GM18858 (cell line): ENCODE data around the gene GOLGA6L10.
"Not testable (repeated sequence)": the region's sequence is repeated elsewhere in the genome, so short reads cannot be mapped to it uniquely, and the experiment has no call there.

Experiments used
- ATAC-seq: cut with Tn5 transposase; IDR thresholded peaks from one replicate; pipeline ENCODE4 v1.9.1; 2021; ENCODE audit not compliant: unreplicated experiment

GOLGA6L10 gene

DNA sequence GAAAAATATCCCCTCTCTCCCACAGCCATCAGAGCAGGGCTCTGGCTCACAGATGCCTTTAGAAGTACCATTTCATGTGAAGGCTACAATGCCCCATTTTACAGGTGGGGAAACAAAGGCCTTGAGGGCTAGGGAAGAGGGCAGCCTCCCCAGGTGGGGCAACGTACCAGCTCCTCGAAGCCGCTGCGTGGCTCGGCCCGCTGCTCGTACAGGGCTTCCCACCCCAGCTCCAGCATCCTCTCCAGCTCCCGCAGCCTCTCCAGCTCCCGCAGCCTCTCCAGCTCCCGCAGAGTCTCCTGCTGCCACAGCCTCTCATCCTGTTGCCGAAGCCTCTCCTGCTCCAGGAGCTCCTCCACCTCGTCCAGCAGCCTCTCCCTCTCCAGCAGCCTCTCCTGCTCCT is 4.9 kb downstream of the GOLGA6L10 start:
- not testable (repeated sequence) for ATAC-seq

DNA sequence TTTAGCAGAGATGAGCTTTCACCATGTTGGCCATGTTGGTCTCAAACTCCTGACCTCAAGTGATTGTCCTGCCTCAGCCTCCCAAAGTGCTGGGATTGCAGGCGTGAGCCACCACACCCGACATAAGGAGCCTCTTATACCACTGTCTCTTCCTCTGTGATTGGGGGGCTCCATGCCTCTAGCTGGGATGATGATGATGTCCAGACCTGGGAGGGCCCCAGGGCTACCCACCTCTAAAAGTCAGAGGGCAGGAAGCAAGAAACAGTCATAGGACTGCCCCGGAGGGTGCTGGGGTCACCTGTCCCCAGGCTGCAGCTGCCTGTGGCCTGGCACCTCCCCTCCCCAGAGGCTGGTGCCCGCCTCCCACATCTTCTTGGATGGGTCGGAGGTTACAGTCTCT is 5.4 kb downstream of the GOLGA6L10 start:
- ATAC-seq: not testable (repeated sequence)

DNA sequence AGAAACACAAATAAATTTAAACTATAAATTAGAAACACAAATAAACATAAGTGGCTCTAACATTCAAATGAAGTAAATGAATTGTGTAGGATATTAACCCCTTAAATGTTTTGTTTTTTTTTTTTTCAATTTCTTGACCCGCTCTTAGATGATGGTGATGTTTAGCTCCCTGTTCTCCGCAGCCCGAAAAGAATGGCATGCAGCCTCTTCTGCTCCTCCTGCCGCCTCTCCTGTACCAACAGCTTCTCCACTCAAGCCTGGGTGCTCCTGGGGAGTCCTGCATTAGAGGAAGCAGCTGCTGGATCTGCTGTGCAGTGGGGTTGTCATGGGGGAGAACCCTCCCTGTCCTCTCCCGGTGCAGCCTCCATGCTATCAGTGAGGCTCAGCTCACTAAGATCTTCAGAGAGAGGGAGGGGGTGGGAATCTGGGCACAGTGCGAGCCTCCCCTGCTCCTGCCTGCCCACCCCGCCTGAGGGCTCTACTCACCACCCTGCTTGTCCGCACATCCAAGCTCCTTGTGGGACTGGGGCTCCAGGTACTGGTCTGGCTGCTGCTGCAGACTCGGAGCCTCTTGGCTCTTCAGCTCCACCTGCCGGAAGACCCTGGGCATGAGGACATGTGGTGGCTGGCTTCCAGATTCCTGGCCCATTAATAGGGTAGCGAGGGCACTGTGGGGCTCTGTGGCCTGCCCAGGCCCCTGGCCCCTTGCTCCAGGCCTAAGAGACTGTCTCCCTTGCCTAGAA is 6.5 kb downstream of the GOLGA6L10 start:
- ATAC-seq: not testable (repeated sequence)

DNA sequence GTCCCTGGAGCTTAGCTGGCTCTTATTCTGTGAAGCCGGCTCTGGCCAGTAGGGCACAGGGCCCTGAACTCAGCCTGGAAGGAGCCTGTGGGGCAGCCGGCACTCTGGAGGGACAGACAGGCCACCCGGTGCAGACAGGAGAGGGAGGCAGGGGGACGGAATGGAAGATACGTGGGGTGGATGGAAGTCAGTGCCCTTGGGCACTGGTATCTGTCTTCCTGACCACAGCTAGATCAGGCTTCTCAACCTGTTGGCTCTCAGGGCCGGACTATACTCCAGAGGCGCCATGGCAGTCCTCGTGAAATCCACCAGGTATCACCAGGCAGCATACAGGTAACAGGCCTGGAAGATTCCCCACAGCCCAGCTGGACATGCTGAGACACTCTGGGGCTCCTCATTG is 10.7 kb downstream of the GOLGA6L10 start:
- ATAC-seq: not testable (repeated sequence)

DNA sequence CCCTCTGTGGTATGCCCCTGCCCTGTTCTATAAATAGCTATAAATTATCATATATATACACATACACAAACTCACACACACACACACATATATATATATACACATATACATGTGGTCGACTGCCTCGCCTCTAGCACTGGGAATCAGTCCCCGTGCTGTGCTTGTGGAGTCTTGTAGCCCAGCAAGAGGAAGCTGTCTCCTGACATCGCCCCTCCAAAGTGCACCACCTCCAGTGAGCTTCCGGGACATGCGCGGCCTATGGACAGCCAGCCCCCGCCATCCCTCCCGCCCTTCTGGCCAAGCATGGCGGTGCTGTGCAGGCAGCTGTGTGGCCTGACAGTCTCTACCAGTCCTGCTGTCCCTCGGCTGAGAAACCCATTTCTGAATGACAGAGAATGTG is 11.2 kb downstream of the GOLGA6L10 start:
- not testable (repeated sequence) for ATAC-seq

DNA sequence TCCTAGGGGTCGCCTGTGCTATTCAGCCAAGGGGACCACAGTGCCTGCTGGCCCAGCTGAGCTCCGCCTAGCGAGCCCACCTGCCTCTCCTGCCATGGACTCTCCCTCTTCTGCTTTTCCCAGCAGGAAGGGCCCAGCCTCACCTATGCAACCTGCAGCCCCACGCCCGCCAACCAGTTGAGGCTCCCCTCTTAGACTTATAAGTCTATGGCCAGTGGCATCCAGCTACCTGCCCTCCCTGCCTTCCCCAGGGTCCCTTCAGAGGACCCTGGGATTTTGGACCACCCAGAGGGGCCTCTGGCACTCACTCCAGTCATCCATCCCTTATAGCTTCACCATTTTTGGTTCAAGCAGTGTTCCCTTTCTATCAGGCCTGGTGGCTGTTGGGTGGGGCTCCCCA is 12.2 kb downstream of the GOLGA6L10 start:
- not testable (repeated sequence) for ATAC-seq

DNA sequence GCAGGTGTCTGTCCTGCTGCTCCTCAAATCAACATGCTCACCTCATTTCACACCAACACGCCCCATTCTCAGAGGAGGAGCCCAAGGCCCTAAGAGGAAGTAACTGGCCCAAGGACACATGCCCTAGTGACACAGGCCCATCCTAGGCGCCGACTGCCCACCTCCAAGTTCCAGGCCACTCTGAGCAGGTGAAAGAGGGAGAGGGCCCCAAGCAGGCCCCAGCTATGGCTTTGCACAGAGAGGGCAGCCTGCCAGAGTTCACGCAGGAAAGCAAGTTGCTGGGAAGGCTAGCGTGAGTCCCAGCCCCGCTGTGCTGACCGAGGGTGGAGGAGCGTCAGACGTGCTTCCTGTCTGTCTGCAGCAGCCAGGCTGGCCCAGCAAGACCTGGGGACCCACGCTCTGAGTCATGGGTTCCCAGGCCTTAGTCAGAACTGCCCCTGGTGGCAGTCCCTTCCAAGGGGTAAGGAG is 13.1 kb downstream of the GOLGA6L10 start:
- not testable (repeated sequence) for ATAC-seq

DNA sequence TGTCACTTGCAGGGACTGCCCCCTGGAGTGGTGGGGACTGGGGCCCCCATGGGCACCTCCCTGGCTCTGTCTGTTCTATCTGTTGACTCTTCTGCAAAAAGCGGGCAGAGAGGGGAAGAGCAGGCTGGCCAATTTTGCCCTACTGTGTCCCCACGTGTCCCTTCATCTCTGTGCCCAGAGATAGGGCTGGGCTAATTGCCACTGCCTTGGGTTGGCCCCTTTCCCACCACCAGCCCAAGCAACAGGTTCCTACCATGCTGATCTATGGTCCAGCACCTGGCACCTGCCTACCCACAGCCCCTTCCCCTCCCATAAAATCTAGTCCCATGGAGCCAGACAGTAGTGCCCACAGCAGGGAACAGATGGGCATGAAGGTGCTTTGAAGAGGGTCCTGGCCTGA is 14.3 kb downstream of the GOLGA6L10 start:
- not testable (repeated sequence) for ATAC-seq

DNA sequence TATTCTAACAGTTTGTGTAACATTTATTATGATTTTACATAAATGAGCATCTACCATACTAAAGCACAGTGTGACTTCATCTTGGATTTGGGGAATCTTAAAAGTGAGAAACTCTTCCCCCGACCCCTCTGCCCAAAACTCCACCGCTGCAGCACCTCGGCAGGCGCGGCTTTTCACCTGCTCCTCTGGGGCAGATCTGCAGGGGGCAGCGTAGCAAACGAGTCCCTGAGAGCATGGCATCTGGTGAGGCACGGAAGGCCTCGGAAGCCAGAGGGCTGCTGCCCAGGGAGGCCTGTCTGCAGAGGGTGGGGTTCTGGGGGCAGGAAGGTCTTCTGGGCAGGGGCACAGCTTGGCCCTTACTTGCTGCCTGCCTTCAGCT is 14.7 kb downstream of the GOLGA6L10 start:
- not testable (repeated sequence) for ATAC-seq

DNA sequence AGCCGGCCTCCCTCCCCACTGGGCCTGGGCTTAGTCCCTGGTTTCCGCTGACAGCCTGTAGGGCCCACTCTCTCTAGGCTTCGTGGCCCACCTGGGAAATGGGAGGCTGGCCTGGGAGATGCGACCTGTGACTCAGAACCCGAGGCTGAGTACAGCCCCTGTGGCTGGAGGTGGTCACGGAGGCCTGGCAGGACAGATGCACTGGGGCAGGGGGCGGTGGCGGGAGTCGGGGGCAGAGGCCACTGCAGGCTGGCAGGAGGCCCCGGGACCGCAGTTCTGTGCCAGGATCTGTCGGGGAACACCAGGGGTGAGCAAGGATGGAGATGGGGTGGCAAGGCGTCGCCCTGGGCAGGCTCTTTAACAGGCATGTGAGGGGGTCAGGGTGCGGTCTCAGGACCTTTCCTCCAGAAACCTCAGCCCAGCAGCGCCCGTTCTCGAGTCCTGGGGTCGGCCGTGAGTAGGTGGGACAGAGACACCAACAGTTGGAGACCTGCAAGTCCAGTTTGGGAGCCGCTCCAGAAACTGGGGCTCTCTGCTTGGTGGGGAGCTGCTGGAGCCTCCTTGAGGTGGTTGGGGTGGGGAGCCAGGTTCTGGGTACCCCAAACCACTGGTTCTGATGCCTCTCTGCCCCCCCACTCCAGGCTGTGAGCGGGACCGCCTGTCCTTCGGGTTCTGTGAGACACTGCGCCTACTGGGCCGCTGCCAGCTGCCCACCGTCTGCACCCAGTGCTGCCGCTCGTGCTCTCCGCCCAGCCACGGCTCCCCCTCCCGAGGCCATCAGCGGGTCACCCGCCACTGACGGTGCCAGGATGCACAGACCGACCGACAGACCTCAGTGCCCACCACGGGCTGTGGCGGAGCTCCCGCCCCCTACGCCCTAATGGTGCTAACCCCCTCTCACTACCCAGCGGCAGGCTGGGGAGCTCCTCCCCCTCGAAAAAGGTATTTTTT is 15.4 kb downstream of the GOLGA6L10 start:
- ATAC-seq: not testable (repeated sequence)

DNA sequence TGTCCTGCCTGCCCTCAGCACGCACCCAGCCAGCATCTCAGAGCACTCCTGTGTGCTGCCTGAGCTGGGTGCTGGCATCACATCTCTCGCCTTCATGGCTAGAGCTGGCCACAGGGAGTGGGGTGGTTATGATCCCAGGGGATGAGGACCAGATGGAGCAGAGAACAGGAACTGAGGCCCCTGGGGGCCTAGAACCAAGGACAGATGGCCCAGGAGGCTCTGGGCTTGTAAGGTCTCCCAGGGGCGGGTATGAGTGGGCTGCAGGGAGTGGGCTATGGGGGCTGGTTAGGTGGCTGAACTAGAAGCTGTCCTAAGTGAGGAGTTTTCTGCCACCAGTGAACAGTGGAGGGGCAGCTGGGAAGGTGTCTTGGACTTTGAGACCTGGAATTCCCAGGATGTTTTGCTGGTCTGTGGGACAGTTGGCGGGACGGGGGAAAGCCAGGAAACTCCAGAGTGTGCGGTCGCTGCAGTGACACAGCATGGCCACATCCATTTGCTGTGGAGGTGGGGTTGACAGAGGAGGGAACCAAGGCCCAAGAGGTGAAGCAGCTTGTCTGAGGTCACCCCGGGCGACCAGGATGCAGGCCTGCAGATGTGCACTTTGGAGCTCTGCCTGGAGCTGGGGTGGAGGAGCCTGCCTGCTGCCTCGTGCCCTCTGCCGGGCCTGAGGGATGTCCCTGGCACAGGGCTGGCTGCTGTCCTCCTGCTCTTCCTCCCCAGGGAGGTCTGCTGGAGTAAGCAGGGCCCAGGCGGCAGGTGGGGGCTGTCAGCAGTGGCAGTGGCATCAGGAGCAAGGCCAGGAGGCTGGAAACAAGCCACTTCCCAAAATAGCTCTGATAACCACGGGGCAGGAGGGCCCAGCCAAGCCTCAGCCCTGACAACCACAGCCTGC is 16.3 kb downstream of the GOLGA6L10 start:
- ATAC-seq: not testable (repeated sequence)

DNA sequence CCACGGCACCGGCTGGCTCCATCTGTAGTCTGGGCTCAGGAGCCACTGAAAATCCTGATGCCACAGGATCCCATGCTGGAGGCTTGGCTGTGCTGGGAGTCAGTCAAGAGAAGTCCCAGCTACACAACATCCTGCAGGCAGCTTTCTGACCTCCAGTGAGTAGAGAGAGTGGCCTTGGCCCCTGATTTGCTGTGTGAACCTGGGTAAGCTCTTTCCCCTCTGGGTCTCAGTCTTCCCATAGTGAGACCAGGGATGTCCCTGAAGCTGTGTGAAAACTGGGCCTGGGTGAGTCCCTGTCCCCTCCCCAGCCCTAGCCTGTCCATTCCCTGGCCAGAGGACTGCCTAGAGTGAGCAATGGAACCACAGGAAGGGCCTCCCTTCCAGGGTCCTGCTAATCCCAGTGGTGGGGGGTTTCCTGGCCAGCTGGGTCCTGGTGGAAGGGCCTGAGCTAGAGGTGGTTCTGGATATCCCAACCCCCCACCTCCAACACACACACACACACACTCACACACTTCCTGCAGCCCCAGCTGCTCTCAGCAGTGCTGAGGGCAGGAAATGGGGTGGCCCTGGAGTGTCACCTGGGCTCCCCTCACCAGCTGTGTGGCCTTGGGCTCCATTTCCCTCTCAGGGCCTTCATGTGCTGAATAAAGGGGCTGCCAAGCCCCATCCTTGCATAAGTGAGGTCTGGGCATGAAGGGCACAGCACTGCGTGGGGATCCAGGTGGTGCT is 17.5 kb downstream of the GOLGA6L10 start:
- ATAC-seq: not testable (repeated sequence)

DNA sequence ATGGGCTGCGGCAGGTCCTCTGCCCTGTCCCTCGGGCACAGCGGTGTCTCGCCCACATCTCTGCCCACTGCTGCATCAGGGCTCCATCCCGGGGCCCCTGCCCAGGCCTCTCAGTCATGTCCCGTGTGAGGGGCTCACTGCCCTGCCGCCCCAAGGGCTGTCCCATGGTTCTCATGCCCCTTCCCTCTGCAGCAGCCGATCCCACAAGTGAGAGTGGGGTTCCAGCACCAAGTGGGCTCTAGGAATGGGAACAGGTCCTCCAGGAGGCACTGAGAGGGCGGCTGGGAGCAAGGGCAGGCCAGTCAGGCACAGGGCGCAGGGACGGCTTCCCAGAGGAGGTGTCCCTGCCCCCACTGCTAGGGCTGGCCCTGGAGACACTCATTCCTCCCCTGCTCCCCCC is 18.4 kb downstream of the GOLGA6L10 start:
- ATAC-seq: not testable (repeated sequence)

DNA sequence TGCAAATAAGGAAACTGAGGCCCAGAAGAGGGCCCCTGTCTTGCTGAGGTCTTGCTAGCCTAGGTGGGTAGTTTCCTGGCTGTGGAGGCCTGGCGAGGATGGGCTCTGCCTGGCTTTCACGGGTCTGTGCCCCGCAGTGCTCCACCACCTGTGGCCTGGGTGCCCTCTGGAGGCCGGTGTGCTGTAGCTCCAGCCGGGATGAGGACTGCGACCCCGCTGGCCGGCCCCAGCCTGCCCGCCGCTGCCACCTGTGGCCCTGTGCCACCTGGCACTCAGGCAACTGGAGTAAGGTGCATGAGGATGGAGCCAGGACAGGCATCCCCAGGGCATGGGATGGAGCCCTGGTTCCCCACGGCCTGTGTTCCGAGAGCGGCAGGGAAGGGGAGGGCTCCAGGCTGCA is 20.2 kb downstream of the GOLGA6L10 start:
- ATAC-seq: not testable (repeated sequence)

DNA sequence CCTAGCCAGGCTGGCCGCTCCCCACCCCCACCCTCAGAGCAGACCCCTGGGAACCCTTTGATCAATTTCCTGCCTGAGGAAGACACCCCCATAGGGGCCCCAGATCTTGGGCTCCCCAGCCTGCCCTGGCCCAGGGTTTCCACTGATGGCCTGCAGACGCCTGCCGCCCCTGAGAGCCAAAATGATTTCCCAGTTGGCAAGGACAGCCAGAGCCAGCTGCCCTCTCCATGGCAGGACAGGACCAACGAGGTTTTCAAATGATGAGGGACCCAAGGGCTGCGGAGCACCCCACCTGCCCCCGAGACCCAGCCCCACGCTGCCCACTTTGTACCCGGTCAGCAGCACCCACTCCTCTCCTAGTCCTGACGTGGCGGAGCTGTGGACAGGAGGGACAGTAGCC is 21.9 kb downstream of the GOLGA6L10 start:
- not testable (repeated sequence) for ATAC-seq

DNA sequence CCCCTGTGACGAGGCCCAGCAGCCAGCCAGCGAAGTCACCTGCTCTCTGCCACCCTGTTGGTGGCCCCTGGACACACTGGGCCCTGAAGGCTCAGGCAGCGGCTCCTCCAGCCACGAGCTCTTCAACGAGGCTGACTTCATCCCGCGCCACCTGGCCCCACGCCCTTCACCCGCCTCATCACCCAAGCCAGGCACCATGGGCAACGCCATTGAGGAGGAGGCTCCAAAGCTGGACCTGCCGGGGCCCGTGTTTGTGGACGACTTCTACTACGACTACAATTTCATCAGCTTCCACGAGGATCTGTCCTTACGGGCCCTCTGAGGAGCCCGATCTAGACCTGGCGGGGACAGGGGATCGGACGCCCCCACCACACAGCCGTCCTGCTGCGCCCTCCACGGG is 22.4 kb downstream of the GOLGA6L10 start:
- not testable (repeated sequence) for ATAC-seq

DNA sequence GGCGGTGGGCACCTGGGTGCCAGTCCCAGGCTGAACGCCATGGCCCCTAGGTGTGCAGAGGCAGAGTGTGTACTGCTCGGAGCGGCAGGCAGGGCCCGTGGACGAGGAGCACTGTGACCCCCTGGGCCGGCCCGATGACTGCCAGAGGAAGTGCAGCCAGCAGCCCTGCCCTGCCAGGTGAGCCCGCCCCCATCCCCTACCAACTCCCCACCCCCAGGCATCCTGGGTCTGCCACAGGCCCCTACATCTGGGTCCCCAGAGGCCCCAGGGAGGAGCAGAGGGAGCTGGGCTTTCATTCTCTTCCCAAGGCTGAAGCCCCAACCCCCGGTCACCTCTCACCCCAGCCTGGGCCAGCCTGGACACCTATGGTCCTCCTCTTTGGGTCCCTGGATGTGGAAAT is 23.6 kb downstream of the GOLGA6L10 start:
- ATAC-seq: not testable (repeated sequence)

DNA sequence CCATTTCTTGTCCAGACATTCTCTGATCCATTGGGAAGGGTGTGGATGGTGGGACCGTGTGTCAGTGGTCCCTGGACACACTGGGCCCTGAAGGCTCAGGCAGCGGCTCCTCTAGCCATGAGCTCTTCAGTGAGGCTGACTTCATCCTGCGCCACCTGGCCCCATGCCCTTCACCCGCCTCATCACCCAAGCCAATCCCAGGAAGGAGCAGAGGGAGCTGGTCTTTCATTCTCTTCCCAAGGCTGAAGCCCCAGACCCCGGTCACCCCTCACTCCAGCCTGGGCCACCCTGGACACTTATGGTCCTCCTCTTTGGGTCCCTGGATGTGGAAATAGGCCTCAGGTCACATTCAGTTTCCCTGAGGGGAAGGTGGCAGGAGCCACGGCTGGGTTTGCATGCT is 24.4 kb downstream of the GOLGA6L10 start:
- not testable (repeated sequence) for ATAC-seq

DNA sequence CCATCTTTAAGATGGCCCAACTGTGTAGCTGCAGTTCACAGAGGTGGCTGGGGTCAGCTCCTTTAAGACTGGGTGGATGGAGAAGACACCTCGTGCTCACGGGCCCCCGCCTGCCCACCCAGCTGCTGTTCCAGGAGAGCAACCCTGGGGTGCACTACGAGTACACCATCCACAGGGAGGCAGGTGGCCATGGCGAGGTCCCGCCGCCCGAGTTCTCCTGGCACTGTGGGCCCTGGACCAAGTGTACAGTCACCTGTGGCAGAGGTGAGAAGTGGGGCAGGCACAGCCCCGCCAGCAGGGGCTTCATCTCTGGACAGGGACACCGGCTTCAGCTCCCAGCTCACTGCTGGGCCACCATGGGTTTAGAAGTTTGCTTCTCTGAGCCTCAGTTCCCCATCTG is 26.8 kb downstream of the GOLGA6L10 start:
- ATAC-seq: not testable (repeated sequence)

DNA sequence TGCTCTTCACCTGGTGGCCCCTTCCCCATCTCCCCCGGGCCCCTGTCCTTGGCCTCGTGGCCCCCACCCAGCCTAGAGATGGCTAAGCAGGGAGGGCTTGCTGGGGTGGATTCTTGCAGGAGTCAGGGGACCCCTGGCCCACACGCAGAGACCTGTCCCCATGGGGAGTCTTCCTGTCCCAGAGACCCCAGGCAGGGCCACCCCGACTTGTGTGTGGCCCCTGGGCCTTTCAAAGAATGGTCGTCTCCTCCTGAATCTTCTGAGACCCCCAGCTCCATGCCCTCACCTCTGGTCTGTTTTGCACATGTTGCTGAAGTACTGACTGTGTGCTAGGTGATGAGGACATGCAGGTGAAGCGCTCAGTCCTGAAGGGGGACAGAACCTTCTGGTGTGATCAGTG is 28.4 kb downstream of the GOLGA6L10 start:
- not testable (repeated sequence) for ATAC-seq
